ES-I3 (cell line): Measurements from ENCODE around the gene RAB4B.
"Not testable (repeated sequence)": the region's sequence is repeated elsewhere in the genome, so short reads cannot be mapped to it uniquely, and the experiment has no call there.

Experiments
- H3K36me3 ChIP-seq: 2 replicates; pipeline ENCODE4 v1.6.1; 2013; ENCODE audit warnings: mild to moderate bottlenecking, low read length, control low read depth, moderate library complexity; ENCODE audit not compliant: insufficient read depth
- H3K4me1 ChIP-seq: 2 replicates; pipeline ENCODE4 v1.6.1; 2013; ENCODE audit warnings: mild to moderate bottlenecking, control low read depth, low read length; ENCODE audit not compliant: insufficient read depth
- H3K9ac ChIP-seq: 2 replicates; pipeline ENCODE4 v1.6.1; 2013; ENCODE audit warnings: low read depth, mild to moderate bottlenecking, low read length, moderate library complexity
- H3K9me3 ChIP-seq: 2 replicates; pipeline ENCODE4 v1.6.1; 2013; ENCODE audit warnings: mild to moderate bottlenecking, low read length, moderate library complexity; ENCODE audit not compliant: control insufficient read depth, insufficient read depth

Gene RAB4B

GRCh38 chr19:40826699-40827385 is 48.8 kb downstream of the RAB4B start:
- not testable (repeated sequence) for H3K9me3 ChIP-seq, H3K36me3 ChIP-seq, H3K9ac ChIP-seq, H3K4me1 ChIP-seq

GRCh38 chr19:40827386-40828247 is 49.6 kb downstream of the RAB4B start:
- H3K9ac ChIP-seq: no peak overlapping the region
- H3K9me3 ChIP-seq: no peaks in the 10 kb centered on the region
- H3K36me3 ChIP-seq: no peaks in the 10 kb centered on the region
- no peaks in the 10 kb centered on the region for H3K4me1 ChIP-seq

- no peaks in the 10 kb centered on the region for H3K36me3 ChIP-seq
- H3K9me3 ChIP-seq: no peaks in the 10 kb centered on the region
- H3K4me1 ChIP-seq: no peaks in the 10 kb centered on the region
- H3K9ac ChIP-seq: no peak overlapping the region
These were observed 51.2 kb downstream of the RAB4B start for GRCh38 chr19:40829205-40829604.

GRCh38 chr19:40830741-40831140 is 52.7 kb downstream of the RAB4B start:
- not testable (repeated sequence) for H3K9ac ChIP-seq, H3K4me1 ChIP-seq, H3K36me3 ChIP-seq, H3K9me3 ChIP-seq

DNA sequence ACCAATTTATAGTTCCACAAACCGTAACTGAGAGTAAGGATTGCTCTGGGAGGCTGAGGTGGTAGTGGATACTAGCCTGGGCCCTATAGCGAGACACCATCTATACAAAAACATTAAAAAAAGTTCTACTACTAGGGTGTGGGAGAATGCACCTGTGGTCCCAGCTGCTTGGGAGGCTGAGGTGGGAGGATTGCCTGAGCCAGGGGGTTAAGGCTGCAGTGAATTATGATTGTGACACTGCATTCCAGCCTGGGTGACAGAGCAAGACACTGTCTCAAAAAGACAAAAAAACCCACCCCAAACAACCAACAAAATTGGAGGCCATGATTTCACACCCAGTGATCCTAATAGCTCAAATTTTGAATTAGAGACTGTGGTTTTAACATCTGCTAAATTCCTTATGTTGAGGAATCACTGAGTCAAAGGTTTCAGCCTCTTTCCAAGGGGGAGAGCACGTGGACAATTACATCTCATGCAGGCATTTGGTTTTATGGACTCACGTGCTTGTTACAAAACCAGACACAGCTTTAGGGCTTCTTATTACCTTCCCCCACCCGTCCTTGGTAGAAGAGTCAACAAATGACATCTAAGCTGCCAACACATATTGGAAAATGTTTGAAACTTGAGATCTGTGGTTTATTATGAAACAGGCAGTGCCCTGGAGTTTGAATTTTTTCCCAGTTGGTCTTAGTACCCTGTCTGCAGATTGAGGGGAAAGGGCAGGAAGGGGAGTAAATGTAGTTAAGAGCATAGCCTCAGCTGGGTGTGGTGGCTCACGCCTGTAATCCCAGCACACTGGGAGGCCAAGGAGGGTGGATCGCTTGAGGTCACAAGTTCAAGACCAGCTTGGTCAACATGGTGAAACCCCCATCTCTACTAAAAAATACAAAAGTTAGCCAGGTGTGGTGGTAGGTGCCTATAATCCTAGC is 53.7 kb downstream of the RAB4B start:
- H3K36me3 ChIP-seq: no peaks in the 10 kb centered on the region

DNA sequence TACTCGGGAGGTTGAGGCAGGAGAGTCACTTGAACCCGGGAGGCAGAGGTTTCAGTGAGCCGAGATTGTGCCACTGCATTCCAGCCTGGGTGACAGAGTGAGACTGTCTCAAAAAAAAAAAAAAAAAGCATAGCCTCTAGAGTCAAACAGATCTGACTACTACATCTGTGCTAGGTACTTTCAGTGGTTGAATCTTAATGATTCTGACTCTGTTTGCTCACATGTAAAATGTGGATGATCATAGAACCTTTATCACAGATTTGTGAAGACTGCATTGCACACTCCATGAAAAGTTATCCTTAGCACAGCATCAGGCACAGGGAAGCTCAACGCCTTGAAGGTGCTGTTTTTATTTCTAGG is 54.4 kb downstream of the RAB4B start:
- not testable (repeated sequence) for H3K9me3 ChIP-seq, H3K9ac ChIP-seq, H3K36me3 ChIP-seq, H3K4me1 ChIP-seq

More for the DNA sequence above, 53.7 kb downstream of the RAB4B start:
- H3K9me3 ChIP-seq: no peaks in the 10 kb centered on the region
- H3K9ac ChIP-seq: no peak overlapping the region
- H3K4me1 ChIP-seq: no peaks in the 10 kb centered on the region

DNA sequence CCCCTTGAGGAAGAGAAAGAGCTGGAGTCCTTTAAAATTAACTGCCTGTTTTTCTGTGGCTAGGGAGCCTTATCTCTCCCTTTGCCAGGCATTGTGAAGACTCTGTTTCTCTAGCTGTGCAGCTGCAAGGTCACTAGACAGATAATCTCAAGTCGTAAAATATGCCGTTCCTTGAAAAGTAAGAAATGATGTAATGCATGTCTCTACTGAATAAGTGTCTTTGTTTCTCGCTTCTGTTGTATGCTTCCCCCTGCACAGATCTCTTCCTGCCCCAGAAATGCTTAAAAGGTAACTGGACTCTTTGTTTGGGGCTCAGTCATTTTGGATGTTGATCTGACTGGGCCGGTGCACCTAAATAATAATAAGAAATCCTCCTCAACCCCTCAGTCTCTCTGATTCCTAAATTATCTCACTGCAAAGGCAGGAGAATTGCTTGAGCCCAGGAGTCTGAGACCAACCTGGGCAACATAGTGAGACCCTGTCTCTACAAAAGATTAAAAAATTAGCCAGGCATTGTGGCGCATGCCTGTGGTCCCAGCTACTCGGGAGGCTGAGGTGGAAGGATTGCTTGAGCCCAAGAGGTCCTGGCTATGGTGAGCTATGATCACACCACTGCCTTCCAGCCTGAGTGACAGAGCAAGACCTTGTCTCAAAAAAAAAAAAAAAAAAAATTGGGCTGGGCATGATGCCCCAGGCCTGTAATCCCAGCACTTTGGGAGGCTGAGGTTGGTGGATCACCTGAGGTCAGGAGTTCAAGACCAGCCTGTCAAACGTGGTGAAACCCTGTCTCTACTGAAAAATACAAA is 55.9 kb downstream of the RAB4B start:
- H3K36me3 ChIP-seq, H3K4me1 ChIP-seq, H3K9me3 ChIP-seq, H3K9ac ChIP-seq: not testable (repeated sequence)

DNA sequence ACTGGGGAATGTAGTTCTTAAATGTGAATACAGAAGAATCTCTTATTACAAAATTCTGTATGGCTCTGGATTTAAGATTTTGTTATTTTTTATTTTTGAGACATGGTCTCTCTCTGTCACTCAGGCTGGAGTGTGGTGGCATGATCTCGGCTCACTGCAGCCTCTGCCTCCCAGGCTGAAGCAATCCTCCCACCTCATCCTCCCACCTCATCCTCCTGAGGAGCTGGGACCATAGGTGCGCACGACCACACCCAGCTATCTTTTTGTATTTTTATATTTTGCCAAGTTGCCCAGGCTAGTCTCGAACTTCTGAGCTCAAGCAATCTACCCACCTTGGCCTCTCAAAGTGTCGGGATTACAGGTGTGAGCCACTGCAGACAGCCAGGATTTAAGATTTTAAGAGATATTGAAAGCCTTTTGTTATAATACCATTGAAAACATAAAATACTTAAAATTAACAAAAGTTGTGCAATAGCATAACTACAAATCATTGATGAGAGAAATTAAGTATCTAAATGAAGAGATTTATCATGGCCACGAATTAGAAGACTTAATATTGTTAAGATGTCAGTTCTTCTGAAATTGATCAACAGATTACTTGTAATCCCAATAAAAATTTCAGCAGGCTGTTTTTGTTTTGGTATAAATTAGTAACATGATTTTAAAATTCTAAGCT is 58.8 kb downstream of the RAB4B start:
- no peaks in the 10 kb centered on the region for H3K36me3 ChIP-seq
- no peak overlapping the region for H3K9ac ChIP-seq
- no peaks in the 10 kb centered on the region for H3K4me1 ChIP-seq
- H3K9me3 ChIP-seq: no peaks in the 10 kb centered on the region

DNA sequence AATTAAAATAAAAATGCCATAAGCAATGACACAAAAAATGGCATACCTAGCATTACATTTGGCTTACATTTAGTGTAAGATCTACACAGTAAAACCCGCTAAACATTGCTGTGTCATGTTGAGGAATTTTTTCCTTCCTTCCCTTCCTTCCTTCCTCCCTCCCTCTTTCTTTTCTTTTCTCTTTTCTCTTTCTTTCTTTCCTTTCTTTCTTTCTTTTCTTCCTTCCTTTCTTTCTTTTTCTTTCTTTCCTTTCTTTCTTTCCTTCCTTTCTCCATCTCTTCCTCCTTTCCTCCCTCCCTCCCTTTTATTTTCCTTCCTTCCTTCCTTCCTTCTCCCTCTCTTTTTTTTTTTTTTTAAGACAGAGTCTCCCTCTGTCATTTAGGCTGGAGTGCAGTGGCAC is 60.4 kb downstream of the RAB4B start:
- not testable (repeated sequence) for H3K36me3 ChIP-seq, H3K9me3 ChIP-seq, H3K4me1 ChIP-seq, H3K9ac ChIP-seq

- not testable (repeated sequence) for H3K9me3 ChIP-seq, H3K36me3 ChIP-seq, H3K9ac ChIP-seq, H3K4me1 ChIP-seq
These were observed 64.0 kb downstream of the RAB4B start for GRCh38 chr19:40842012-40842411.

DNA sequence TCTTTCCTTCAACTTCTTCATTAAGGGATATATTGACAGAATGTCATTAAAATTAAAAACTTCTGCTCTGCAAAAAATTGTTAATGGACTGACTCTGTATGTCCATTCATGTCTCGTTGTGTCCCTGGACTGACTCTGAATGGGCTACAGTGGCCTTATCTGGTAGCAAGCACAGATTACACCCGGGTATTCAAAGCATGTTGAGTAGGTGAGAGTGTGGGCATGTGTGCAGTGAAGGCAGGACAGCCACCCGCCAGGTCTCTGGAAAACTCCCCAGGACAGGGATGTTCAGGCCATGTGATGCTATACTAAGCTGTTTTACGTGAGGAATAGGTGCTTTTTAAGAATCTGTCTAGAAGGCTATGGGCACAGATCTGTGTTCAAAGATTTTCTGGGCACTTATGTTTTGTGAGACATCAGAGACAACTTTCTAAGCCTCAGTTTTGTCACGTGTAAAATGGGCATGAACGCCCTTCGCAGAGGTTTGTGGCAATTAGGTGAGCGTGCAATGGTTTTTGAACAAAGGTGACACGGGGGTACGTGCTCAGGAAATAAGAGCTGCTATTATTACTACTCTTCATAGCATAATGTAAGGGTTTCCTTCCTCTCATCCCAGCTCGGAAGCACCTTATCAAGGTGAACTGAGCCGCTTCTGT is 65.1 kb downstream of the RAB4B start:
- H3K9ac ChIP-seq, H3K4me1 ChIP-seq, H3K9me3 ChIP-seq, H3K36me3 ChIP-seq: not testable (repeated sequence)

- not testable (repeated sequence) for H3K36me3 ChIP-seq
- peak overlapping the region; percentile 30; the same call in 1 of the 2 replicates for H3K9ac ChIP-seq
These were observed 65.6 kb downstream of the RAB4B start for GRCh38 chr19:40843653-40844052.

More at GRCh38 chr19:40843653-40844052, 65.6 kb downstream of the RAB4B start:
- H3K9me3 ChIP-seq, H3K4me1 ChIP-seq: not testable (repeated sequence)
